CD1c-positive myeloid dendritic cell (primary cell): ENCODE results near the gene TENT4A.
"Not testable (repeated sequence)": the region's sequence is repeated elsewhere in the genome, so short reads cannot be mapped to it uniquely, and the experiment has no call there.

ENCODE experiments used
- DNase-seq: peaks from one replicate; pipeline ENCODE4 v3.0.0-alpha.2; 2016; ENCODE audit errors: extremely low spot score

TENT4A gene

GRCh38 chr5:6713274-6714225 lies at the start of gene TENT4A:
Gene TENT4A, plus strand, starts transcription at chr5:6713432. Its CDS starts 552 bp downstream, at chr5:6713984.
- peak; percentile 62 for DNase-seq

DNA sequence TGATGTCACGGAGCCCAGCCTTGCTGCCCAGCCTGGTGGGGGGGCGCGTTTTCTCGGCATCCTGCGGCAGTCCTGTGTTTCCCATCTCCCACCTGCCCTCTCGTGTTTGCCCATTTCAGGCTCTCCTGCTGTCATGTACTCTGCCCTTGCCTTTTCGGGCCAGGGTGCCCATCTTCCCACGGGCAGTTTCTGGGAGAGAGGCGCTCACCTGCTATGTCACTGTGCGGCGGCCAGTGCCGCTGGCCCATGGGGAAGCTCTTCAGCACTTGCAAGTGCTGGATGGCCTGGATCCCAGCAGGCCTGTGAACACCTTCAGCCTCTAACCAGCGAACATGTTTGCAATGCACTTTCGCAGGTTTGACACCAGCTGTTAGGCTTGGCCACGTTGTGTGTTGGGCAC lies 46.5 kb upstream of the TENT4A start:
- no peak for DNase-seq

DNA sequence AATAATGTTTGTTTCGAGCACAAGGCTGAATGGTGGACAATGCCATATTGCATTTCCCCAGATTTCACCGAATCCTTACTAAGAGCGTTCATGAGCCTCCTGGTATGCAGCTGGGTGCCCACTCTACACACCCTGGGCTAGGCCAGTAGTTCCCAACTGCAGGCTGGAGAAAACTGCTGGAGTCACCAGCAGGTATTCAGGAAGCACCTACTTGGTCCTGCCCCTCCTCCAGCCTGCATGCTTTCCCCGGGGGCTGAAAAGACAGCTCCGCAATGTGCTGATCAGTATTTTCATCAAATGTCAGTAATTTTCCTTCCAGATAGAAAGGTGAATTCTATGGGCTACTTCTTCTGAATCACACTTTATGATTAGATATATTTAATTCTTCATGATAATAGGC lies 45.6 kb upstream of the TENT4A start:
- DNase-seq, result no peak

DNA sequence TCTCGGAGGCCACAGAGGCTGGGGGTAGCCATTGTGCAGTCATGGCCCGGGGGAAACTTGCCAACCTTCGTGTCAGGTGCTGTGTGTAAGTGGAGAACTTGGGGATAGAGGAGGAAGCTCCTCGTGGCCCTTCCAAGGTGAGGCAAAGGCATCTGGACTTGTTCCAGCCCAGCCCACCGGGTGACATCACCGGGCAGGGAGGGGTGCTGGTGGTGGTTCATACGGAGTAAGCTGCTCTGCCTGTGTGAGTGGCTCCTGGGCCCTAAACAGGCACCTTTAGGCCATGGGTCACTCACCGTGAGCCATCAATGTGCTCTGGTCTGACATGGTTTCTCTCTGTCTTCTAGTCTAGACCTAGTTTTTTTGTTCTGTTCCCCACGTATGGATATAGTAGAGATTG lies 44.5 kb upstream of the TENT4A start:
- not testable (repeated sequence) for DNase-seq

DNA sequence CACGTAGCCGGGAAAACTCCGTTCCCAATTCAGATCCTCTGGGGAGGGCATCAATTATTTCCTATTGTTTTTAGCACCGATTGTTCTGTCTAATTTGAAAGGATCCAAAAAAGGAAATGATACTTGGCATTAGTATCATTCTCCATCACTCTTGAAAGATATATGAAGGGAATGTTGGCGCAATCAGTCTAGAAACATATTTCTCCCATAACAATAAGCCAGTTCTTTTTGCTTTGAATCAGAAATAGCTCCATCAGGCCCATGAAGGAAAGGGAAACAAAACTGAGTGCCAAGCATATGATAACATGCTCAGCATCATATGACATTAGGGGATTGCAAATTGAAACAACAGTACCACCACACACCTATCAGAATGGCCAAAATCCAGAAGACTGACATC lies 40.2 kb upstream of the TENT4A start:
- DNase-seq, result no peak

GRCh38 chr5:6673963-6674362 lies 39.3 kb upstream of the TENT4A start:
- DNase-seq, result no peak

- DNase-seq, result no peak
Measured at GRCh38 chr5:6674421-6674820, 38.8 kb upstream of the TENT4A start.

DNA sequence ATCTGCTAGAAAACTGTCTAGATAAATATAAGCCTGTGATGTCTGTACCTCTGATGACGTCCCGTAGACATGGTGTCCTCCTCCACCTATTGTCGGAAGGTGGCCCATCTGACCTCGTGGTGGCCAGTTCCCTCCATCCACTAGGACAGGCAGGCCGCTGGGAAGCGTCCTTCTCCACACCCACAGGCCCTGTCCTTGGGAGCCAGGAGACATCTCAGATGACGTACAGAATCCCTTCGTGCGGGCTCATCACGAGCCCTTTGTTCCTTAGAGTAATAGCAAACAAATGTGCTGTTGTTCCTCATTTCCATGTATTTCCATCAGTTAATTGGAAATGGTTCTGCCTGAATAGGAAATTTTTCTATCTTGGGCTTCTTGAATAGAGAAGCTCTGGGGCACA lies 38.3 kb upstream of the TENT4A start:
- DNase-seq, result no peak

GRCh38 chr5:6675784-6676491 lies 37.3 kb upstream of the TENT4A start:
- no peak for DNase-seq

GRCh38 chr5:6676702-6677101 lies 36.5 kb upstream of the TENT4A start:
- no peak for DNase-seq

DNA sequence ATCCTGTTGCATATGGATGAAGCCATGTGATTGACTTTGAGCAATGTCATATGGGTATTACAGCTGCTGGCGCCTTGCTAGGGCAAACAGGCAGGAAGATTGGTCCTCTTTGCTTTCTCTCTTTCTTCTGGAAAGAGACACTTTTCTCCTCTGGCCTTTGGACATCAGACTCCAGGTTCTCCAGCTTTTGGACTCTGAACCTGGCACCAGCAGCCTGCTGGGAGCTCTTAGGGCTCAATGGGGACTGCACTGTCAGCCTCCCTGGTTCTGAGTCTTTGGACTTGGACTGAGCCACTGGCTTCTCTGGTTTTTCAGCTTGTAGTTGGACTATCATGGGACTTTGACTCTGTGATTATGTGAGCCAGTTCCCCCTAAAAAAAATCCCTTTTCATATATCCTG lies 34.8 kb upstream of the TENT4A start:
- no peak for DNase-seq

GRCh38 chr5:6680922-6681321 lies 32.3 kb upstream of the TENT4A start:
- DNase-seq, result no peak

- no peak for DNase-seq
Measured at GRCh38 chr5:6681682-6682081, 31.6 kb upstream of the TENT4A start.

GRCh38 chr5:6682239-6682638 lies 31.0 kb upstream of the TENT4A start:
- DNase-seq, result no peak

- DNase-seq, result no peak
Measured at GRCh38 chr5:6683241-6683640, 30.0 kb upstream of the TENT4A start.

GRCh38 chr5:6684075-6684474 lies 29.2 kb upstream of the TENT4A start:
- DNase-seq, result no peak

DNA sequence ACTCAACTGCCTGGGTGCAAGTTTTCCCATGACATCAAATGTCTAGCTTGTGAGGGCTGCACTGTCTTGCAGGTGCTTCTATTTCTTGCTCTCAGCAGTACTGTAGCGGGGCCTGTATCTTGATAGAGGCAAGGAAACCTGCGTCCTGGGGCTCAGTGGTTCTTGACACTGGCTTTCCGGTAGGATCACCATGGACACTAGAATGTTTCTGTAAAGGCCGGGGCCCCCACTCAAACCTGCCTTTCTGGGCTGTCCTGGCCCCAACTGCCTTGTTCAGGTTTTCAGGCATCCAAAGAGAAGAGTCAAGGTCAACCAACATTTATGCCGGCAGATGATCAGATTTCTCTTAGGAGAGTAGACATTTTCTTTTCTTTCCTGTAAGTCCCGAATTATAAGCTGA lies 26.7 kb upstream of the TENT4A start:
- DNase-seq, result no peak

DNA sequence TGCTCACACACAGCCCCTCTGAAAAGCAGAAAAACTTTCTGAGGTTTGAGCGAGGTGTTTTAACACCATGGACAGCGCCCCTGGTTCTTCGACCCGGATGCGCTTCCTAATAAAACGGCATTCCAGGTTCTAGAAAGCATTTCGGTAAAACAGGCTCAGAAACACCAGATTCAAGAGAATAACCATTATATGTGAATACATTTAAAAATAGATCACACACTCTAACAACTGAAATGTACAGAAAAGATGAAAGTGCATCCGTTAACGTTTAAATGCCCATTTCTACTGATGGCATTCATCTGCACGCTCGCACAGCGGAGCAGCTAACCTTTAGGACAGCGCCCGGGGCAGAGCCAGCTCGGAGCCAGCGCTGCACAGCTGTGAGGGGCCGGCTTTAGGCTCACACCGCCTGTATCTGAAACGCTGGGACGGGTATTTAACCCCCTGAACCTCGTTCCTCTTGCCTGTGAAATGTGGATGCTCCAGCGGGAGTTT lies 26.3 kb upstream of the TENT4A start:
- DNase-seq, result peak; percentile 27

- no peak for DNase-seq
Measured at GRCh38 chr5:6687505-6687904, 25.7 kb upstream of the TENT4A start.

- no peak for DNase-seq
Measured at GRCh38 chr5:6692906-6693305, 20.3 kb upstream of the TENT4A start.

- DNase-seq, result no peak
Measured at GRCh38 chr5:6698696-6699095, 14.5 kb upstream of the TENT4A start.

- DNase-seq, result no peak
Measured at GRCh38 chr5:6699357-6699756, 13.9 kb upstream of the TENT4A start.
